Glomerular visceral epithelial cell (primary cell): ENCODE results near the gene CAMK4.

ENCODE experiments used
- DNase-seq: peaks from one replicate; pipeline ENCODE4 v3.0.0-alpha.2; 2016; ENCODE audit errors: extremely low spot score

Gene CAMK4

DNA sequence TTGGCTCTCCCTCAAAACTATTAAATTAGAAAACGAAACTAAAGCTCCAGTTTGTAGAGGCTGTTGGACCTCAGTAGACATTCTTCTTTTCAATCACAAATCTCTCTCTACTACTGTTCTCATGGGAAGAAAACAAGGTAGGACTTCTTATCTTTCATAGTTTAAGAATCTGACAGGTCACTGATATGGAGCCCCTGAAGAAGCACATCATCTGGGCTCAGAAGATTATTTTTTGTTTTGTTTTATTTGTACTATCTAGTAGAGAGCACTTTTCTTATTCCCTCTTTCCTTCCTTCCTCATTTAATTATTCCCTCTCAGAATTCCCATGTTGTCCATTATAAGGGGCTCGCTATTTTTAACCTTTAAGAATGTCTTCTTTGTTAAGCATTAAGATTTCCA is 261.9 kb downstream of the CAMK4 start:
- DNase-seq, result no peak

DNA sequence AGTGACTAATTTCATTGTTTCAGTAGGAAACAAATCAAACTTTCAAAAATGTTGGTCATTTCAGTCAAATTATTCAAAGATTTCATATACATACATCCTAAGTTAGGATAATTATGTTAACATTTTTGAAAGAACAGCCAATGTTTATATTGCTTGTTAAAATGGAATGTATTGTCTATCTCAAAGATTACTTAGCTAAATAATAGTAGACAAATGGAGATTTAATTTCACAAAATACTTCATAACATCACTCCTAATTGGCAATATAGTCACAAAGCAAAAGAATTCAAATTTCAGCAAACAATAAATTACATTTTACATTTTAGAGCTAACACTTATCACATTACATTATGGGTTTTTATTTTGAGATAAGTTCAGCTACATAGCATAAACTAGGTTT is 262.7 kb downstream of the CAMK4 start:
- no peak for DNase-seq

DNA sequence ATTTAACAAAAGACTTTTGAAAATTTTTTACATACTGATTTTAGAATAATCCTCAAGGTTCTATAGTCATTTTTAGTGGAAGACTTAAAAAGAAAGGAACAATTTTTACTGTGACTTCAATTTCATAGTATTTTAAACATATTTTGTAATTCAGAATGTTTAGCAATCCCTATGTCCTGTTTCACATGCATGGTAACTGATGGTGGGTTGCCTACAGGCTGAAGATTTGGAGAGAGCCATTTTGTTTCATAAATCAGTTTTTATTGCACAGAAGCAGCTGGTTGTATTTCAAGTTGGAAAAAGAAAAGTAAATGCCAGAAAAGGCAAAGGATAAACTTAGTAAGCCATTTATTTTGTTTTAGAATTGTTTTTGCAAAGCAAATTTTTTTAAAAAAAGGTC is 264.2 kb downstream of the CAMK4 start:
- no peak for DNase-seq

DNA sequence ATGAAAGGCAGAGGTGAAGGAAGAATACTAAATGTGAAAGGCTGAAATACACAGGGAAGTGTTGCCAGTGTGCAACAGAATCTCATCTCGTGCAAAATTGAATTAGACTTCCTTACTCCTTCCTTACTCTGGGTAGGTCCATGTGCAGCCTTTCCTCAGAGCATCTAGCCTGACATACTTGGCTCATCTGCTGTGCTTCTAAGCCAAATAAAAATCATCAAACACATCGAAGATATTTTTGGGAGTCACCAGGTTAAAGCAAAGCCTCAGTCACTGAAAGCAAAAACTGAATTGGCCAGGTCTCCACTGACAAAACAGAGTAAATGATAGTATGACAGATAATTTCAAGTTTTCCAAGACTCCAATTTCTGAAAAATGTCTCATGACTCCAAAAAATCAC is 268.8 kb downstream of the CAMK4 start:
- no peak for DNase-seq

DNA sequence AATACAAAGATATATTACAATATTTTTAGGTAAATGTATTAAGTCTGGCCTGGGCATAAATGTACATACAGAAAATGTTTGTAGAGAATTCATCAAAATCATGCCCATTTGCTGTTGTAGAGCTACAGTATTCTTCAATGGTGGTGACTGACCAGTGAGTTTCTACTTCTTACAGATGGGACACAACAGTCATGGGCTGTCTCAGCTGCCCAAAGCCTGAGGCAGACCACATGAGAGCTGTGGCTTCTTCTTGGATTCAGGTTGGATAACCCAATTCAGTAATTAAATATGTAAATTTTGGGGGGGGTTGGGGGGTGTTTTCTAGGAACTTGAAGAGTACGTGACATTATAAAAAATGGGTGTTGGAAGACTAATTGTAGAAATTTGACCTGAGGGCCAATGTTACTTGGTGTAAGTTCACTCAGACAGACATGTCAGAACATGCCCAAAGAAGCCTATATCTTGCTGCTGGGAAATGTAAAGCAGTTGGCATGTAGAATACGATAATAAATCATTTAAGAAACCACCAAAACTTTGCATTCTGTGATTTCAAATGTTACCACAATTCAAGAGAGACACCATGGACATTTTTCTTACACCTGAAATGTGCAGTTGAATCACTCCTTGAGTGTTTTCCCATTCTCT is 270.3 kb downstream of the CAMK4 start:
- DNase-seq, result no peak

GRCh38 chr5:111495159-111495558 is 271.0 kb downstream of the CAMK4 start:
- no peak for DNase-seq

DNA sequence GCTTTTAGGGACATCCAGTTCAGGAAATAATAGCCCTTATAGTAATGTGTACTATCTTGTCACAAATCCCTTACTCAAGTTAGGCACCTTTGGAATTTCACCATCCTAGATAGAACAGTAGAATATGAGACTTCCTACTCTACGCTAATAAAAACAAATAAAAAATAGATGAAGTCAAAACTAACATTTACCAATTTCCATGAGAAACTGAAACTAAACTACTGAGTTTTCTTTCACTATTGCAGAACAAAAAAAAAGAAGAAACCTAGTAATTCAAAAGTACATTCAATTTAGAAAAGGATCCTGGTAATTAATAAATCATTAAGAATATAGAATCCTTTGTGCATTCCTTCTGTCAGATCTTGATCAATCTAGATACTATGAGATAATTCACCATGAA is 274.2 kb downstream of the CAMK4 start:
- no peak for DNase-seq

- DNase-seq, result no peak
These were observed 278.8 kb downstream of the CAMK4 start for GRCh38 chr5:111502956-111503355.

GRCh38 chr5:111505096-111505495 is 280.9 kb downstream of the CAMK4 start:
- DNase-seq, result no peak

- no peak for DNase-seq
These were observed 283.1 kb downstream of the CAMK4 start for GRCh38 chr5:111507276-111507675.

DNA sequence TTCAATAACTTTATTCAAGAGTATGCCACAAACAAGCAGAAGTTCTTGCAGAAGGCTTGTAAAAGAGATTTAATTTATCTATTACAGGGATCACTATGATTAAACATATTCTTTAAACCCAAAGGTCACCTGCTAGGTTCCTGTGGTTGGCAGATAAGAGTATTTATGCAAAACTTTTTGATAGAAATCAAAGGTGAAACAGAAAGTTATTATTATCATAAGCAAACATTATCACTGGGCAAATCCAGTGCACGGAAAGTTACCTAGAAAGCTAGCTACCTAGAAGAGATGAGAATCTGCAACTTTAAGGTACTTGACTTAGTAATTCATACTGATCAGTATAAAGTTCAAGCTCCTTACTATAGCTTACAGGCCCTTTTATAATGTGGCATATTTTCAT is 284.9 kb downstream of the CAMK4 start:
- no peak for DNase-seq

- peak; percentile 29 for DNase-seq
These were observed 287.1 kb downstream of the CAMK4 start for GRCh38 chr5:111511174-111511830.

DNA sequence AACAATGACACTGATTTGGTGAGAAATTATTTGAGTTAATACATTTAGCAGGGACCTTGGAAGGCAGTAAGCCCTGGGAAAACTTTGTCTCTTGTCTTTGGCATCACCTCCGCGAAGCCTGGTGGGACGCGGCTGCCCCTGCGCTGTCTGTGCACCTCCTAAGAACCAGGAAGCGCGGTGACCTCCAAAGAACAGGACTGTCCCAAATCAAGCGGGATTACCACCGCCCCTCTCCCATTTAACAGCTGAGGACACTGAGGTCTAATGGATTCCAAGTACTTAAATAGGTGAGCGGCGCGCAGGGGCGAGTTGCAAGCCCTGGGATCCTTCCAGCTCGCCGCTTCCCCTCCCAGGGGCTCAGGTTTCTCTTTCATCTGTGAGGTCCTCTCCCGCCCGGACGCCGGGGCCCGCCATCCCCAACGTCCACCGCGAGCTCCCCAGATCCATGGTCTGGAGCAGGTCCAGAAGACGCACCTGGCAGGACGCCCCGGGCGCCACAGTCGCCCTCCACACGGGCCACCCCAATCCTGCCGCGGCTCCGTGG is 287.7 kb downstream of the CAMK4 start:
- DNase-seq, result no peak

GRCh38 chr5:111512375-111513130 is 288.4 kb downstream of the CAMK4 start, which contains the start of gene STARD4:
TSS of gene STARD4 (minus strand) at chr5:111512535. CDS start at chr5:111507433, 5,102 bp downstream.
- DNase-seq, result peak; percentile 99

DNA sequence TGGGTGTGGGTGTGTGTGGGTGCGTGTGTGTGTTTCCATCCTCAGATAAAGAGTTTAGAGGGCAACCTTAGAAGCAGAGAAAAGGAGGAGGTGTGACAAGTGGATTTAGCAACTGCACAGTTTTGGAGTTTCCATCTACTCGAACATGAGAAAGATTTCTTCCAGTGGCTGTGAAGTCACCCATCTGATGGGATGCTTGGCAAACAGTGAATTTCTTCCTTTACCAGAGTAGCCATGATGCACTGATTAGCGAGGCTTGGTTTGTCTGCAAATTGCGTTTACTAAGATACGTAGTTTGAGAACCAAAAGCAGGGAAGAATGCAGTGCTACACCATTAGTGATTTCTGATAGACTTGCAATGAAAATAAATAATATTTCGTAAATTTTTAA is 288.9 kb downstream of the CAMK4 start:
- no peak for DNase-seq

DNA sequence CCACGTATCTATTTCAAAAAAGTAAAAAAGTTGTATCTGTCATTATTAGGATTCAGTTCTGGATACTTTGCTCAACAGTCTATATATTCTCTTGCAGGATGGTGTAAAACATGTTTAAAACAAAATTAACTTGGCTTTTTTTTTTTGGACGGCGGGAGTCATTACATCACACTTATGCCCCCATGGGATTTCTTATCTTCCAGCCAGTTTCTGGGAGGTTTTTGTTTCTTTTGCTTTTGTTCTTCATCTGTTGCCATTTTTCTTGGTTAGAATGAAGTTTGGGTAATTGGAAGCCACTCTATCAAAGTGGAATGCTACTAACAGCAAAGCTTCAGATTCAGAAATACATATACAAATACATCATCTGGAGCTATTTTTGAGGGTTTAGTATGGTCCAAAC is 289.9 kb downstream of the CAMK4 start:
- no peak for DNase-seq

DNA sequence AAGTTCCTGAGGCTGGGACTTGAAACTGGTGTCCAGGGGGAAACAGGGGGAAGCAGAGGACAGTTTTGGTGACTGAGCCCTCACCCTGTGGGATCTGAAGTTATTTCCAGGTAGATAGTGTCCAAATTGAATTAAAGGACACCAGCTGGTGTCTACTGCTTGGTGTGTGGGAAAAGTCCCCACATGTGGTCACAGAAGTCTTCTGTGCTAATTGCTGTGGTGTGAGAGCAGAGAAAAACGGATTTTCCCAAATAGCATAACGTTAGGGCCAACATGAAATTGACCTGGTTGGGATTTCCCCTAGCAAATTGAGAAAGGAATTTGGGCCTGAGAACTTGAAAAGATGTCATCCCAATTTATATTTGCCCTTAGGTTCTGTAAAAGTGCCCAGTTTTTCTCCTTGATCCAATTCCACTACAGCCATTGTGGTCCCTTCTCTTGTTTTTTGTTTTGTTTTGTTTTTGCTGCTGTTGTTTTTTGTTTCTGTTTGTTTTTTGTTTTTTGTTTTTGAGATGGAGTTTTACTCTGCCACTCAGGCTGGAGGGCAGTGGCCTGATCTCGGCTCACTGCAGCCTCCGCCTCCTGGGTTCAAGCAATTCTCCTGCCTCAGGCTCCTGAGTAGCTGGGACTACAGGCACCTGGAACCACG is 293.8 kb downstream of the CAMK4 start:
- no peak for DNase-seq

DNA sequence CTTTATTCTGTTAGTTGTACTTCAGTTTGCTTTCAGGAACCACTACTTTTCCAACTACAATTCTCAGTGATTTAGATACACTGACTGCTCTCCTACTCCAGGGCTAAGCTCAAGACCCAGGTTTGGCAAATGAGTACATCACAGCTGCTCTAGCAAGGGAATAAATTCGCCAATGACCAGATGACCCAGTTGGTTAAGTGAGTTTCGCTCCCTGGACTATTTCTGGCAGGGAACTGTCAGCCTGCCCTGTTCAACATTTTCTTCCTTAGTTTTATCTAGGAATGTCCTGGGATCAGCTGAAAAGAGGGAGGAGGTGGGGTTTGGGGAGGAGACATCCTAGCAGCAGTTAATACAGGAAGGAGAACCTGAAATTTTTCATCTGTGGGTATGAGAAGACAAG is 294.6 kb downstream of the CAMK4 start:
- DNase-seq, result no peak

GRCh38 chr5:111520908-111521307 is 296.7 kb downstream of the CAMK4 start:
- no peak for DNase-seq

DNA sequence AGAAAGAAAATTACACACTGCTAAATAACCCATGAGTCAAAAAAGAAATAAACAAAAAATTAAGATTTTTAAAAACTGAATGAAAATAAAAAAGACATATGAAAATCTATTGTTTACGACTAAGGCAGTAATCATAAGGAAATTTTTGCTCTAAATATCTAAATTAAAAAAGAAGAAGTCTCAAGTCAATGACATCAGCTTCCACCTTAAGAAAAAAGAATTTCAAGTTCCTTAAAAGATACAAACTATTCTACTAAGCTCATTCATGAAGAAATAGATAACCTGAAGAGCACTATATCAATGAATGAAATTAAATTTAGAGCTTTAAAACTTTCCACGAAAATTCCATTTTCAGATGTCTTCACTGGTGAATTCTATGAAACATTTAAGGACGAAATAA is 303.9 kb downstream of the CAMK4 start:
- DNase-seq, result no peak

- DNase-seq, result peak; percentile 92
These were observed 306.1 kb downstream of the CAMK4 start for GRCh38 chr5:111530298-111530740.
